HepG2 (cell line): ENCODE data around the gene C20orf204. TPM values are rescaled to one million over a fixed set of nuclear protein-coding genes. Genes with fewer than 3 reads are reported as not detected.

Source experiments
- BORCS8-MEF2B ChIP-seq: sonication (generic); formaldehyde crosslinking; IDR thresholded peaks from 2 replicates; pipeline ENCODE4 v1.8.0; 2022; ENCODE audit warnings: mild to moderate bottlenecking, missing genetic modification reagents
- CBX1 ChIP-seq: IDR thresholded peaks from one replicate; pipeline ENCODE4 v1.6.1; 2016; ENCODE audit warnings: antibody characterized with exemption, low read depth
- CCDC6 ChIP-seq: sonication (generic); formaldehyde crosslinking; IDR thresholded peaks from 2 replicates; pipeline ENCODE4 v1.8.1; 2022; ENCODE audit warnings: mild to moderate bottlenecking, missing genetic modification reagents, moderate library complexity
- CREB1 ChIP-seq, 2 experiments: fragments of 450-650 bp in 1 of 2; IDR thresholded peaks; 2 replicates each; pipeline ENCODE4 v1.6.1; 2016 to 2017; ENCODE audit warnings: control low read depth in 1 of 2, mild to moderate bottlenecking in 1 of 2, missing compliant biosample characterization in 1 of 2, missing genetic modification characterization in 1 of 2
- CTCF ChIP-seq: sonication (generic); formaldehyde crosslinking; IDR thresholded peaks from 2 replicates; pipeline ENCODE4 v1.5.0; 2020; ENCODE audit warnings: mild to moderate bottlenecking, missing genetic modification reagents, moderate library complexity
- MAFF ChIP-seq: IDR thresholded peaks from 2 replicates; pipeline ENCODE4 v1.6.1; 2011; ENCODE audit warnings: low read depth, low read length, improper control_type of control experiment
- MLLT10 ChIP-seq: sonication (generic); formaldehyde crosslinking; IDR thresholded peaks from 2 replicates; pipeline ENCODE4 v1.4.0; 2020; ENCODE audit warnings: missing genetic modification reagents
- MZF1 ChIP-seq: sonication (generic); formaldehyde crosslinking; IDR thresholded peaks from 2 replicates; pipeline ENCODE4 v1.8.1; 2023; ENCODE audit warnings: mild to moderate bottlenecking, missing genetic modification reagents, borderline replicate concordance
- NFRKB ChIP-seq: fragments of 450-650 bp; IDR thresholded peaks from 2 replicates; pipeline ENCODE4 v1.6.1; 2017
- PAF1 ChIP-seq: IDR thresholded peaks from 2 replicates; pipeline ENCODE4 v1.6.1; 2016; ENCODE audit warnings: missing genetic modification reagents, missing compliant biosample characterization
- PAX8 ChIP-seq: sonication (generic); formaldehyde crosslinking; IDR thresholded peaks from 2 replicates; pipeline ENCODE4 v1.8.0; 2022; ENCODE audit warnings: mild to moderate bottlenecking, missing genetic modification reagents, borderline replicate concordance
- RFXAP ChIP-seq: sonication (generic); formaldehyde crosslinking; IDR thresholded peaks from 2 replicates; pipeline ENCODE4 v1.4.0; 2020; ENCODE audit warnings: missing genetic modification reagents, borderline replicate concordance
- SMAD9 ChIP-seq: sonication (generic); formaldehyde crosslinking; IDR thresholded peaks from 2 replicates; pipeline ENCODE4 v1.5.1; 2020; ENCODE audit warnings: mild to moderate bottlenecking, missing genetic modification reagents
- SOX13 ChIP-seq, 3 experiments: fragments of 450-650 bp in 1 of 3; sonication (generic) in 1 of 3; formaldehyde crosslinking in 1 of 3; IDR thresholded peaks in 2 of 3; conservative IDR thresholded peaks in 1 of 3; 2 replicates each; pipeline versions ENCODE4 v1.5.0 to v1.6.1; 2016 to 2020; ENCODE audit warnings: antibody characterized with exemption in 1 of 3, mild to moderate bottlenecking in 1 of 3, missing compliant biosample characterization in 1 of 3, missing genetic modification reagents in 1 of 3, moderate library complexity in 1 of 3
- SOX5 ChIP-seq: IDR thresholded peaks from 2 replicates; pipeline ENCODE4 v1.6.1; 2016; ENCODE audit warnings: borderline replicate concordance
- TBX2 ChIP-seq: sonication (generic); formaldehyde crosslinking; IDR thresholded peaks from 2 replicates; pipeline ENCODE4 v1.5.0; 2020; ENCODE audit warnings: missing genetic modification reagents, mild to moderate bottlenecking, borderline replicate concordance
- TEF ChIP-seq: sonication (generic); formaldehyde crosslinking; IDR thresholded peaks from 2 replicates; pipeline ENCODE4 v1.5.0; 2020; ENCODE audit warnings: missing genetic modification reagents
- U2AF1 ChIP-seq: fragments of 200-400 bp; formaldehyde crosslinking; optimal IDR thresholded peaks from 2 replicates; pipeline ENCODE3; 2017; ENCODE audit warnings: mild to moderate bottlenecking, low read depth, low read length
- ZKSCAN8 ChIP-seq: IDR thresholded peaks from 2 replicates; pipeline ENCODE4 v1.6.1; 2016; ENCODE audit warnings: borderline replicate concordance, missing genetic modification reagents, missing compliant biosample characterization
- ZNF317 ChIP-seq: sonication (generic); formaldehyde crosslinking; IDR thresholded peaks from 2 replicates; pipeline ENCODE4 v1.5.0; 2020; ENCODE audit warnings: mild to moderate bottlenecking, missing genetic modification reagents
- ZNF432 ChIP-seq: sonication (generic); formaldehyde crosslinking; IDR thresholded peaks from 2 replicates; pipeline ENCODE4 v1.5.0; 2020; ENCODE audit warnings: missing genetic modification reagents, mild to moderate bottlenecking, borderline replicate concordance
- ZSCAN29 ChIP-seq: sonication (generic); formaldehyde crosslinking; conservative IDR thresholded peaks from 2 replicates; pipeline ENCODE4 v1.4.0; 2020; ENCODE audit warnings: mild to moderate bottlenecking, missing genetic modification reagents
- polyA plus RNA-seq, 8 experiments: library from polyadenylated mRNA; depleted of rRNA in 3 of 8; stranded (reverse) in 7 of 8; unstranded in 1 of 8; fragments of >200 nt; fragmentation: Illumina TruSeq in 4 of 8; extraction: Trizol in 4 of 8; gene quantifications; 2 replicates each; pipeline versions ENCODE4 v1.2.1 to v1.2.3, GENCODE V29; 2011 to 2016; ENCODE audit warnings: low read depth in 4 of 8, missing spikeins in 1 of 8, mixed read lengths in 1 of 8; ENCODE audit not compliant: insufficient read depth in 1 of 8
- total RNA-seq, 5 experiments: library from RNA; depleted of rRNA; stranded (reverse); fragments of >200 nt; fragmentation: Illumina TruSeq; extraction: Trizol; gene quantifications; 2 replicates each; pipeline ENCODE4 v1.2.3, GENCODE V29; 2016; ENCODE audit warnings: low read depth in 1 of 5
- TF ChIP-seq, protein P1 (sequence below): sonication (generic); formaldehyde crosslinking; IDR thresholded peaks from 2 replicates; pipeline ENCODE4 v1.4.0; 2020; ENCODE audit warnings: missing genetic modification reagents, borderline replicate concordance
- TF ChIP-seq, protein P2 (sequence below): sonication (generic); formaldehyde crosslinking; conservative IDR thresholded peaks from 2 replicates; pipeline ENCODE4 v1.4.0; 2020; ENCODE audit warnings: missing genetic modification reagents

Gene C20orf204
- total and polyA plus RNA-seq, 2 of the 13 experiments (the other 11 are each of a cell fraction or from before 2014, with no cell fraction given), result 22.1 to 80.0 TPM

GRCh38 chr20:64050261-64051032 is 14.5 kb downstream of the C20orf204 start (continued):
- TF ChIP-seq TBX2 (CRISPR knock-in tag) (peak; percentile 76), PAX8 (CRISPR knock-in tag) (no peak), BORCS8-MEF2B (CRISPR knock-in tag) (peak; percentile 92), ZSCAN29 (peak; percentile 55; the same call in 1 of the 2 replicates), U2AF1 (no peak), RFXAP (CRISPR knock-in tag) (peak; percentile 67; the same call in 1 of the 2 replicates), PAF1 (CRISPR knock-in tag) (no peak), SMAD9 (no peak; the same call in 1 of the 2 replicates), NFRKB (no peak), SOX13 (IDR thresholded peaks at IDR 0.05) (no peak), SOX13 (CRISPR knock-in tag; conservative IDR thresholded peaks at IDR 0.05 in 1 of 2, IDR thresholded peaks at IDR 0.05 in 1 of 2) (peak in 1 of 2 experiments; percentile 31; a peak in 1 of 4 replicates), MZF1 (CRISPR knock-in tag) (peak; percentile 85), ZNF317 (no peak; the same call in 1 of the 2 replicates), MLLT10 (no peak), MAFF (no peak), TEF (CRISPR knock-in tag) (no peak), ZKSCAN8 (CRISPR knock-in tag) (peak; percentile 13; the same call in 1 of the 2 replicates), ZNF432 (CRISPR knock-in tag) (no peak), CTCF (peak; percentile 83), CCDC6 (CRISPR knock-in tag) (no peak; the same call in 1 of the 2 replicates), CREB1 (IDR thresholded peaks at IDR 0.05) (no peak), CREB1 (CRISPR knock-in tag; IDR thresholded peaks at IDR 0.05) (no peak), CBX1 (peak; percentile 22), SOX5 (peak; percentile 42; the same call in 1 of the 2 replicates)
- TF ChIP-seq, protein P1, sequence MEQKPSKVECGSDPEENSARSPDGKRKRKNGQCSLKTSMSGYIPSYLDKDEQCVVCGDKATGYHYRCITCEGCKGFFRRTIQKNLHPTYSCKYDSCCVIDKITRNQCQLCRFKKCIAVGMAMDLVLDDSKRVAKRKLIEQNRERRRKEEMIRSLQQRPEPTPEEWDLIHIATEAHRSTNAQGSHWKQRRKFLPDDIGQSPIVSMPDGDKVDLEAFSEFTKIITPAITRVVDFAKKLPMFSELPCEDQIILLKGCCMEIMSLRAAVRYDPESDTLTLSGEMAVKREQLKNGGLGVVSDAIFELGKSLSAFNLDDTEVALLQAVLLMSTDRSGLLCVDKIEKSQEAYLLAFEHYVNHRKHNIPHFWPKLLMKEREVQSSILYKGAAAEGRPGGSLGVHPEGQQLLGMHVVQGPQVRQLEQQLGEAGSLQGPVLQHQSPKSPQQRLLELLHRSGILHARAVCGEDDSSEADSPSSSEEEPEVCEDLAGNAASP (CRISPR knock-in tag), result peak; percentile 83; the same call in 1 of the 2 replicates
- TF ChIP-seq, protein P2, sequence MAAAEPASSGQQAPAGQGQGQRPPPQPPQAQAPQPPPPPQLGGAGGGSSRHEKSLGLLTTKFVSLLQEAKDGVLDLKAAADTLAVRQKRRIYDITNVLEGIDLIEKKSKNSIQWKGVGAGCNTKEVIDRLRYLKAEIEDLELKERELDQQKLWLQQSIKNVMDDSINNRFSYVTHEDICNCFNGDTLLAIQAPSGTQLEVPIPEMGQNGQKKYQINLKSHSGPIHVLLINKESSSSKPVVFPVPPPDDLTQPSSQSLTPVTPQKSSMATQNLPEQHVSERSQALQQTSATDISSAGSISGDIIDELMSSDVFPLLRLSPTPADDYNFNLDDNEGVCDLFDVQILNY, result no peak
